Sigmoid colon (tissue), 4 donors: ENCODE measurements around the gene SHB.

ENCODE experiments used
- CTCF ChIP-seq, 4 experiments: fragments of 450-650 bp in 3 of 4; fragments of 200-600 bp in 1 of 4; IDR thresholded peaks; one replicate each; pipeline ENCODE4 v1.5.1; 2016 to 2019; ENCODE audit warnings: antibody characterized with exemption in 4 of 4, mild to moderate bottlenecking in 3 of 4, moderate library complexity in 2 of 4
- EP300 ChIP-seq, 4 donors: sonication (generic); formaldehyde crosslinking; IDR thresholded peaks; one replicate each; pipeline ENCODE4 v1.6.1; 2017; ENCODE audit warnings: antibody characterized with exemption in 4 of 4

- TF ChIP-seq CTCF (IDR thresholded peaks at IDR 0.05) (no peak), EP300 (IDR thresholded peaks at IDR 0.05) (no peak)
These were observed 43.0 kb upstream of the SHB start for GRCh38 chr9:38112049-38112448.
